Endothelial cell of umbilical vein (primary cell): ENCODE measurements around the gene CNR2.

Experiments used
- EZH2 ChIP-seq: IDR thresholded peaks from 2 replicates; pipeline ENCODE4 v1.6.1; 2012; ENCODE audit warnings: borderline replicate concordance, low read depth, mild to moderate bottlenecking, moderate library complexity, low read length, inconsistent platforms; ENCODE audit not compliant: severe bottlenecking
- GATA2 ChIP-seq: IDR thresholded peaks from 2 replicates; pipeline ENCODE4 v1.7.0; 2011; ENCODE audit warnings: low read depth, mild to moderate bottlenecking, moderate library complexity, mixed read lengths, low read length; ENCODE audit not compliant: insufficient read length, insufficient read depth
- JUN ChIP-seq: IDR thresholded peaks from 2 replicates; pipeline ENCODE4 v1.6.1; 2011; ENCODE audit warnings: borderline replicate concordance, low read depth; ENCODE audit not compliant: insufficient read length, insufficient read depth
- POLR2A ChIP-seq: IDR thresholded peaks from 2 replicates; pipeline ENCODE4 v1.6.1; 2012; ENCODE audit warnings: low read depth, mild to moderate bottlenecking, control low read depth, low read length
- POLR2AphosphoS5 ChIP-seq: IDR thresholded peaks from 2 replicates; pipeline ENCODE4 v1.6.1; 2012; ENCODE audit warnings: low read depth, mild to moderate bottlenecking, control low read depth, low read length, moderate library complexity; ENCODE audit not compliant: insufficient read depth
- TF ChIP-seq, protein P1 (sequence below), 2 donors: IDR thresholded peaks; 1 replicate in 1 of 2; 2 replicates in 1 of 2; pipeline ENCODE4 v1.5.1; 2011; ENCODE audit warnings: low read length in 2 of 2, mild to moderate bottlenecking in 2 of 2, moderate library complexity in 2 of 2, control low read depth in 1 of 2, inconsistent platforms in 1 of 2, low read depth in 1 of 2; ENCODE audit not compliant: insufficient read depth in 1 of 2; ENCODE audit errors: extremely low read depth in 1 of 2
- TF ChIP-seq, protein P2 (sequence below): IDR thresholded peaks from 2 replicates; pipeline ENCODE4 v1.6.1; 2011; ENCODE audit not compliant: insufficient read depth, insufficient read length

DNA sequence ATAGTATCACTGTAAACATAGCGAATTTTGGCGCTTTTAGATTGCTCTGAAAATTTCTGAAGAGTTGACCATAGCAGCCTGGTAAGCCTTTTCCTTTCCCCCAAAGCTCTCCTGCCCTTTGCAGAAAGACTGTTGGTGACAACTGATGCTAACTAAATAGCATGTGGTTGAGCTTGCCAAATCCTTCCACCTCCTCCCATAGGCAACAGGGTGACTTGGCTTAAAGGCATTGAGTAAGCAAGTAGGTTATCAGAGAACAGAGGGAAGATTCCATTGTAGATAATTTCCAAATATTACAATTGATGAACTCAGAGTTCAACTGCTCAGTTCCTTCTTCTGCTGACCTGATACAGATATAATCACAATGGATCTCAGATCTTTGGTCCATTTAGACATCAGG is 68.0 kb downstream of the CNR2 start:
- TF ChIP-seq POLR2A (no peak), EZH2 (no peak), GATA2 (no peak), POLR2AphosphoS5 (no peak), JUN (no peak)
- TF ChIP-seq, protein P1, sequence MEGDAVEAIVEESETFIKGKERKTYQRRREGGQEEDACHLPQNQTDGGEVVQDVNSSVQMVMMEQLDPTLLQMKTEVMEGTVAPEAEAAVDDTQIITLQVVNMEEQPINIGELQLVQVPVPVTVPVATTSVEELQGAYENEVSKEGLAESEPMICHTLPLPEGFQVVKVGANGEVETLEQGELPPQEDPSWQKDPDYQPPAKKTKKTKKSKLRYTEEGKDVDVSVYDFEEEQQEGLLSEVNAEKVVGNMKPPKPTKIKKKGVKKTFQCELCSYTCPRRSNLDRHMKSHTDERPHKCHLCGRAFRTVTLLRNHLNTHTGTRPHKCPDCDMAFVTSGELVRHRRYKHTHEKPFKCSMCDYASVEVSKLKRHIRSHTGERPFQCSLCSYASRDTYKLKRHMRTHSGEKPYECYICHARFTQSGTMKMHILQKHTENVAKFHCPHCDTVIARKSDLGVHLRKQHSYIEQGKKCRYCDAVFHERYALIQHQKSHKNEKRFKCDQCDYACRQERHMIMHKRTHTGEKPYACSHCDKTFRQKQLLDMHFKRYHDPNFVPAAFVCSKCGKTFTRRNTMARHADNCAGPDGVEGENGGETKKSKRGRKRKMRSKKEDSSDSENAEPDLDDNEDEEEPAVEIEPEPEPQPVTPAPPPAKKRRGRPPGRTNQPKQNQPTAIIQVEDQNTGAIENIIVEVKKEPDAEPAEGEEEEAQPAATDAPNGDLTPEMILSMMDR (IDR thresholded peaks at IDR 0.05; ENCODE audit: extremely low read depth in 1 of 2, insufficient read depth in 1 of 2, low read depth in 1 of 2, low read length in 2 of 2), result no peak
- TF ChIP-seq, protein P2, sequence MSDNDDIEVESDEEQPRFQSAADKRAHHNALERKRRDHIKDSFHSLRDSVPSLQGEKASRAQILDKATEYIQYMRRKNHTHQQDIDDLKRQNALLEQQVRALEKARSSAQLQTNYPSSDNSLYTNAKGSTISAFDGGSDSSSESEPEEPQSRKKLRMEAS, result no peak
